GM12878 (cell line): ENCODE data around the gene EEF1G. TPM values are rescaled to one million over a fixed set of nuclear protein-coding genes. Genes with fewer than 3 reads are reported as not detected.

Source experiments
- ATF3 ChIP-seq: IDR thresholded peaks from 2 replicates; pipeline ENCODE4 v1.6.1; 2011; ENCODE audit warnings: low read depth, mild to moderate bottlenecking, low read length, moderate library complexity, borderline replicate concordance; ENCODE audit errors: extremely low read depth
- BACH1 ChIP-seq: fragments of 450-650 bp; IDR thresholded peaks from 2 replicates; pipeline ENCODE4 v1.6.1; 2017; ENCODE audit warnings: mild to moderate bottlenecking, borderline replicate concordance
- BMI1 ChIP-seq: fragments of 450-650 bp; IDR thresholded peaks from 2 replicates; pipeline ENCODE4 v1.6.1; 2016; ENCODE audit warnings: mild to moderate bottlenecking, moderate library complexity, borderline replicate concordance
- GATAD2B ChIP-seq: fragments of 450-650 bp; conservative IDR thresholded peaks from 2 replicates; pipeline ENCODE4 v1.6.1; 2017; ENCODE audit warnings: low read depth, mild to moderate bottlenecking, moderate library complexity
- HSF1 ChIP-seq: fragments of 150-350 bp; IDR thresholded peaks from 2 replicates; pipeline ENCODE4 v1.6.1; 2014; ENCODE audit warnings: mild to moderate bottlenecking, low read depth, low read length
- IKZF1 ChIP-seq: fragments of 450-650 bp; conservative IDR thresholded peaks from 2 replicates; pipeline ENCODE4 v1.6.1; 2017; ENCODE audit warnings: antibody characterized with exemption, mild to moderate bottlenecking
- MEF2A ChIP-seq: IDR thresholded peaks from 2 replicates; pipeline ENCODE4 v1.6.1; 2011; ENCODE audit warnings: low read depth, mild to moderate bottlenecking, low read length, moderate library complexity; ENCODE audit not compliant: insufficient read depth
- MEF2B ChIP-seq: fragments of 450-650 bp; IDR thresholded peaks from 2 replicates; pipeline ENCODE4 v1.6.1; 2018; ENCODE audit warnings: mild to moderate bottlenecking, moderate library complexity; ENCODE audit not compliant: partially characterized antibody, poor library complexity, severe bottlenecking
- MYB ChIP-seq: fragments of 150-350 bp; IDR thresholded peaks from 2 replicates; pipeline ENCODE4 v1.6.1; 2014; ENCODE audit warnings: mild to moderate bottlenecking, low read depth, low read length, borderline replicate concordance
- NFXL1 ChIP-seq: fragments of 450-650 bp; IDR thresholded peaks from 2 replicates; pipeline ENCODE4 v1.6.1; 2017; ENCODE audit warnings: antibody characterized with exemption, mild to moderate bottlenecking, borderline replicate concordance
- PAX8 ChIP-seq: fragments of 450-650 bp; IDR thresholded peaks from 2 replicates; pipeline ENCODE4 v1.6.1; 2017; ENCODE audit warnings: mild to moderate bottlenecking, moderate library complexity
- POLR2AphosphoS5 ChIP-seq: IDR thresholded peaks from 2 replicates; pipeline ENCODE4 v1.6.1; 2011; ENCODE audit warnings: mild to moderate bottlenecking, low read length, inconsistent platforms
- RAD51 ChIP-seq: fragments of 450-650 bp; IDR thresholded peaks from 2 replicates; pipeline ENCODE4 v1.6.1; 2016; ENCODE audit warnings: moderate library complexity, mild to moderate bottlenecking, inconsistent platforms
- SUPT20H ChIP-seq: IDR thresholded peaks from 2 replicates; pipeline ENCODE4 v1.6.1; 2011; ENCODE audit warnings: low read depth, mild to moderate bottlenecking, low read length, moderate library complexity, borderline replicate concordance; ENCODE audit not compliant: control insufficient read depth
- TAF1 ChIP-seq: IDR thresholded peaks from 2 replicates; pipeline ENCODE4 v1.6.1; 2011; ENCODE audit warnings: mild to moderate bottlenecking, low read depth, low read length, borderline replicate concordance
- ZZZ3 ChIP-seq: IDR thresholded peaks from 2 replicates; pipeline ENCODE4 v1.6.1; 2011; ENCODE audit warnings: low read depth; ENCODE audit not compliant: control insufficient read depth, insufficient read length
- polyA plus RNA-seq, 11 experiments: library from polyadenylated mRNA; depleted of rRNA in 4 of 11; unstranded in 6 of 11; stranded (reverse) in 5 of 11; fragments of >200 nt; fragmentation: Nextera tagmentation in 4 of 11; fragmentation: Illumina TruSeq in 1 of 11; extraction: Ambion mirVana in 4 of 11; extraction: Trizol in 1 of 11; gene quantifications; 1 replicate in 1 of 11; 2 replicates in 10 of 11; pipeline versions ENCODE4 v1.2.1 to v1.2.3, GENCODE V29; 2011 to 2016; ENCODE audit warnings: inconsistent platforms in 2 of 11, missing spikeins in 2 of 11, low read depth in 1 of 11
- total RNA-seq, 4 experiments: library from RNA; depleted of rRNA in 3 of 4; stranded (reverse); fragments of >200 nt in 3 of 4; fragmentation: Illumina TruSeq in 1 of 4; extraction: Trizol in 1 of 4; gene quantifications; 2 replicates each; pipeline versions ENCODE4 v1.2.1 to v1.2.3, GENCODE V29; 2013 to 2021
- TF ChIP-seq, protein P1 (sequence below): fragments of 450-650 bp; IDR thresholded peaks from 2 replicates; pipeline ENCODE4 v1.6.1; 2016; ENCODE audit warnings: mild to moderate bottlenecking, moderate library complexity, borderline replicate concordance
- TF ChIP-seq, protein P2 (sequence below): IDR thresholded peaks from 2 replicates; pipeline ENCODE4 v1.6.1; 2012; ENCODE audit warnings: low read length, inconsistent platforms
- TF ChIP-seq, protein P3 (sequence below): fragments of 450-650 bp; IDR thresholded peaks from 2 replicates; pipeline ENCODE4 v1.6.1; 2018; ENCODE audit warnings: mild to moderate bottlenecking, low read depth, moderate library complexity; ENCODE audit not compliant: partially characterized antibody

Gene EEF1G
- total and polyA plus RNA-seq, 10 of the 15 experiments (the other 5 are each of a cell fraction or from before 2014, with no cell fraction given), result 850 to 2,739 (median 2,277) TPM

- TF ChIP-seq, protein P1, sequence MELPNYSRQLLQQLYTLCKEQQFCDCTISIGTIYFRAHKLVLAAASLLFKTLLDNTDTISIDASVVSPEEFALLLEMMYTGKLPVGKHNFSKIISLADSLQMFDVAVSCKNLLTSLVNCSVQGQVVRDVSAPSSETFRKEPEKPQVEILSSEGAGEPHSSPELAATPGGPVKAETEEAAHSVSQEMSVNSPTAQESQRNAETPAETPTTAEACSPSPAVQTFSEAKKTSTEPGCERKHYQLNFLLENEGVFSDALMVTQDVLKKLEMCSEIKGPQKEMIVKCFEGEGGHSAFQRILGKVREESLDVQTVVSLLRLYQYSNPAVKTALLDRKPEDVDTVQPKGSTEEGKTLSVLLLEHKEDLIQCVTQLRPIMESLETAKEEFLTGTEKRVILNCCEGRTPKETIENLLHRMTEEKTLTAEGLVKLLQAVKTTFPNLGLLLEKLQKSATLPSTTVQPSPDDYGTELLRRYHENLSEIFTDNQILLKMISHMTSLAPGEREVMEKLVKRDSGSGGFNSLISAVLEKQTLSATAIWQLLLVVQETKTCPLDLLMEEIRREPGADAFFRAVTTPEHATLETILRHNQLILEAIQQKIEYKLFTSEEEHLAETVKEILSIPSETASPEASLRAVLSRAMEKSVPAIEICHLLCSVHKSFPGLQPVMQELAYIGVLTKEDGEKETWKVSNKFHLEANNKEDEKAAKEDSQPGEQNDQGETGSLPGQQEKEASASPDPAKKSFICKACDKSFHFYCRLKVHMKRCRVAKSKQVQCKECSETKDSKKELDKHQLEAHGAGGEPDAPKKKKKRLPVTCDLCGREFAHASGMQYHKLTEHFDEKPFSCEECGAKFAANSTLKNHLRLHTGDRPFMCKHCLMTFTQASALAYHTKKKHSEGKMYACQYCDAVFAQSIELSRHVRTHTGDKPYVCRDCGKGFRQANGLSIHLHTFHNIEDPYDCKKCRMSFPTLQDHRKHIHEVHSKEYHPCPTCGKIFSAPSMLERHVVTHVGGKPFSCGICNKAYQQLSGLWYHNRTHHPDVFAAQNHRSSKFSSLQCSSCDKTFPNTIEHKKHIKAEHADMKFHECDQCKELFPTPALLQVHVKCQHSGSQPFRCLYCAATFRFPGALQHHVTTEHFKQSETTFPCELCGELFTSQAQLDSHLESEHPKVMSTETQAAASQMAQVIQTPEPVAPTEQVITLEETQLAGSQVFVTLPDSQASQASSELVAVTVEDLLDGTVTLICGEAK, result peak; percentile 99
- TF ChIP-seq, protein P2, sequence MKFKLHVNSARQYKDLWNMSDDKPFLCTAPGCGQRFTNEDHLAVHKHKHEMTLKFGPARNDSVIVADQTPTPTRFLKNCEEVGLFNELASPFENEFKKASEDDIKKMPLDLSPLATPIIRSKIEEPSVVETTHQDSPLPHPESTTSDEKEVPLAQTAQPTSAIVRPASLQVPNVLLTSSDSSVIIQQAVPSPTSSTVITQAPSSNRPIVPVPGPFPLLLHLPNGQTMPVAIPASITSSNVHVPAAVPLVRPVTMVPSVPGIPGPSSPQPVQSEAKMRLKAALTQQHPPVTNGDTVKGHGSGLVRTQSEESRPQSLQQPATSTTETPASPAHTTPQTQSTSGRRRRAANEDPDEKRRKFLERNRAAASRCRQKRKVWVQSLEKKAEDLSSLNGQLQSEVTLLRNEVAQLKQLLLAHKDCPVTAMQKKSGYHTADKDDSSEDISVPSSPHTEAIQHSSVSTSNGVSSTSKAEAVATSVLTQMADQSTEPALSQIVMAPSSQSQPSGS, result peak; percentile 63
- no peak for TF ChIP-seq BMI1
- no peak for TF ChIP-seq SUPT20H
- TF ChIP-seq TAF1, result peak; percentile 87
- peak; percentile 89 for TF ChIP-seq IKZF1
- TF ChIP-seq ZZZ3, result no peak
- no peak for TF ChIP-seq PAX8
- TF ChIP-seq MEF2A, result peak; percentile 67; the same call in 1 of the 2 replicates
- TF ChIP-seq RAD51, result peak; percentile 39; the same call in 1 of the 2 replicates
- TF ChIP-seq, protein P3, sequence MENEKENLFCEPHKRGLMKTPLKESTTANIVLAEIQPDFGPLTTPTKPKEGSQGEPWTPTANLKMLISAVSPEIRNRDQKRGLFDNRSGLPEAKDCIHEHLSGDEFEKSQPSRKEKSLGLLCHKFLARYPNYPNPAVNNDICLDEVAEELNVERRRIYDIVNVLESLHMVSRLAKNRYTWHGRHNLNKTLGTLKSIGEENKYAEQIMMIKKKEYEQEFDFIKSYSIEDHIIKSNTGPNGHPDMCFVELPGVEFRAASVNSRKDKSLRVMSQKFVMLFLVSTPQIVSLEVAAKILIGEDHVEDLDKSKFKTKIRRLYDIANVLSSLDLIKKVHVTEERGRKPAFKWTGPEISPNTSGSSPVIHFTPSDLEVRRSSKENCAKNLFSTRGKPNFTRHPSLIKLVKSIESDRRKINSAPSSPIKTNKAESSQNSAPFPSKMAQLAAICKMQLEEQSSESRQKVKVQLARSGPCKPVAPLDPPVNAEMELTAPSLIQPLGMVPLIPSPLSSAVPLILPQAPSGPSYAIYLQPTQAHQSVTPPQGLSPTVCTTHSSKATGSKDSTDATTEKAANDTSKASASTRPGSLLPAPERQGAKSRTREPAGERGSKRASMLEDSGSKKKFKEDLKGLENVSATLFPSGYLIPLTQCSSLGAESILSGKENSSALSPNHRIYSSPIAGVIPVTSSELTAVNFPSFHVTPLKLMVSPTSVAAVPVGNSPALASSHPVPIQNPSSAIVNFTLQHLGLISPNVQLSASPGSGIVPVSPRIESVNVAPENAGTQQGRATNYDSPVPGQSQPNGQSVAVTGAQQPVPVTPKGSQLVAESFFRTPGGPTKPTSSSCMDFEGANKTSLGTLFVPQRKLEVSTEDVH, result peak; percentile 97
- TF ChIP-seq HSF1, result peak; percentile 82
- peak; percentile 62; the same call in 1 of the 2 replicates for TF ChIP-seq BACH1
- peak; percentile 18 for TF ChIP-seq MEF2B
- TF ChIP-seq POLR2AphosphoS5, result peak; percentile 97
- no peak for TF ChIP-seq NFXL1
- no peak for TF ChIP-seq MYB
- TF ChIP-seq ATF3, result no peak
- TF ChIP-seq GATAD2B, result no peak
Measured at GRCh38 chr11:62591448-62592145, 17.9 kb upstream of the EEF1G start, which contains the start of gene TUT1 (continued).
